Measurements from ENCODE around the gene TNFSF13B. TPM values are rescaled to one million over a fixed set of nuclear protein-coding genes. Genes with fewer than 3 reads are reported as not detected.

The TNFSF13B gene
- total and polyA plus RNA-seq, 2 donors (not counting 3 experiments of a cell fraction or from before 2014, with no cell fraction given) = 0.18 to 1.2 TPM

DNA sequence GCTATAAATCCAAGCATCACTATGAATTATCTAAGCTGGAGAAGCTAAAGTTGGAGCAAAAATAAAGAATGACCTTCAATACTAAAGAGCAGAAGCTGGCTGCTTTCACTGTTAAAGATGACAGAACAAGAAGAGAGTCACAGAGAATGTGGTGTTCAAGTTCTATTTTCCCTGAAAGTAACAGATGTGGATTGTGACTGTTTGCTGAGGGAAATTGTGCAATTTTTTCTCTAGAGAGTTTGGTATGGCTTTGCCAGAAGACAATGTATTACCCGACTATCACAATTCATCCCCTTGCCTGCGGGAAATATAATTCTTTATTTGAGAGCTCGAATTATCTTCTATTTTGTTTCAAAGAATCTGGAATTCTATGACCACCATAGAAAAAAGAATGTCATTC is 83.1 kb downstream of the TNFSF13B start:
- CTCF ChIA-PET = no interaction called here
- dilution Hi-C loops (cut with MboI; ENCODE audit: extremely low pct_ligation_motif_present, low sequenced_read_pairs) = no loop called here
- no TSS peak for BruUV-seq (replicated peaks)

DNA sequence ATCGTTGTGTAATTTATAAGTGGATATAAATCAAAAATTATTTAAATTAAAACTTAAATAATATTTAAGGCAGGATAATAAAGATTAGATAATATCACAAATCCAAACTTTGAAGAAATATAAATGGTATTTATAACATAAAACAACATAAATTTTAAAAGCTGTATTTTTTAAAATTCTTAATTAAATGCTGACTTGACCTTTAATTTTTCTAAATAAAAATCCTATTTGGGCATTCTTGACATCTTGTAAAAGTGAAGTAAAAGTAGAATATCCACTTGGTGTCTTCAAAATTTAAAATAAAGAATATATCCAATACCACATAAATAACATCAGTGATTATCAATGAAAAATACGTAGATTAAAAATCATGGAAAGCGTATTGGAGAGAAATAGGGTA is 87.7 kb downstream of the TNFSF13B start:
- H3K4me1 ChIP-seq (ENCODE audit: control insufficient read depth, extremely low read depth, insufficient read depth, low read length) = no peaks in the 10 kb centered on the region
- H2AFZ ChIP-seq (ENCODE audit: low read depth, low read length) = no peak overlapping the region
- TF ChIP-seq, protein P1, sequence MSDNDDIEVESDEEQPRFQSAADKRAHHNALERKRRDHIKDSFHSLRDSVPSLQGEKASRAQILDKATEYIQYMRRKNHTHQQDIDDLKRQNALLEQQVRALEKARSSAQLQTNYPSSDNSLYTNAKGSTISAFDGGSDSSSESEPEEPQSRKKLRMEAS (IDR thresholded peaks at IDR 0.05; ENCODE audit: insufficient read depth, insufficient read length) = no peak
- TF ChIP-seq POLR2A (IDR thresholded peaks at IDR 0.05; ENCODE audit: low read depth, low read length) = no peak
- no peak for TF ChIP-seq CTCF (IDR thresholded peaks at IDR 0.05; ENCODE audit: extremely low read depth in 1 of 2, insufficient read depth in 1 of 2, low read depth in 1 of 2, low read length in 2 of 2)
- TF ChIP-seq JUN (IDR thresholded peaks at IDR 0.05; ENCODE audit: borderline replicate concordance, insufficient read depth, insufficient read length, low read depth) = no peak
- no peak for TF ChIP-seq MYC (IDR thresholded peaks at IDR 0.05; ENCODE audit: low read depth, low read length)
- no peak for TF ChIP-seq GATA2 (IDR thresholded peaks at IDR 0.05; ENCODE audit: insufficient read depth, insufficient read length, low read depth, low read length)
- no peak for TF ChIP-seq FOS (IDR thresholded peaks at IDR 0.05; ENCODE audit: borderline replicate concordance, insufficient read depth, low read length)
- no peak for TF ChIP-seq EZH2 (IDR thresholded peaks at IDR 0.05; ENCODE audit: borderline replicate concordance, low read depth, low read length, severe bottlenecking)
- TF ChIP-seq POLR2AphosphoS5 (IDR thresholded peaks at IDR 0.05; ENCODE audit: insufficient read depth, low read depth, low read length) = no peak
- FAIRE-seq = no peak
- H3K4me3 ChIP-seq (replicated peaks in 1 of 3; ENCODE audit: insufficient read depth in 1 of 3, low read depth in 1 of 3, low read length in 3 of 3) = no peak overlapping the region
- no TSS peak for BruUV-seq (replicated peaks)
- H4K20me1 ChIP-seq (replicated peaks; ENCODE audit: control insufficient read depth, extremely low read depth, insufficient read depth, low read length) = no peaks in the 10 kb centered on the region
- no peaks in the 10 kb centered on the region for H3K9me3 ChIP-seq (replicated peaks; ENCODE audit: control insufficient read depth, insufficient read depth, low read length)
- no peaks in the 10 kb centered on the region for H3K79me2 ChIP-seq (ENCODE audit: control insufficient read depth, insufficient read depth, low read length)
- no peak overlapping the region for H3K27ac ChIP-seq (ENCODE audit: insufficient read depth, low read depth, low read length)
- no peaks in the 10 kb centered on the region for H3K27me3 ChIP-seq (ENCODE audit: control insufficient read depth in 2 of 2, insufficient read depth in 2 of 2, low read length in 2 of 2)
- no peak for DNase-seq (ENCODE audit: low read depth, low spot score)
- intact Hi-C loops (cut with micrococcal nuclease) (no loop called here), dilution Hi-C loops (cut with MboI; ENCODE audit: extremely low pct_ligation_motif_present, low sequenced_read_pairs) (no loop called here)
- no peak overlapping the region for H3K9ac ChIP-seq (replicated peaks; ENCODE audit: extremely low read depth, insufficient read depth, low read length)
- H3K9me1 ChIP-seq (replicated peaks; ENCODE audit: control insufficient read depth, extremely low read depth, insufficient read depth, low read length) = no peaks in the 10 kb centered on the region
- no peaks in the 10 kb centered on the region for H3K36me3 ChIP-seq (ENCODE audit: control insufficient read depth in 2 of 2, extremely low read depth in 1 of 2, insufficient read depth in 2 of 2, low read length in 2 of 2)
- ChIA-PET CTCF (no interaction called here), POLR2A (no interaction called here)
- H3K4me2 ChIP-seq (ENCODE audit: insufficient read depth, low read length) = no peak overlapping the region

More for the DNA sequence above, 83.1 kb downstream of the TNFSF13B start:
- Histone ChIP-seq H3K9me1 (replicated peaks; ENCODE audit: control insufficient read depth, extremely low read depth, insufficient read depth, low read length) (no peaks in the 10 kb centered on the region), H3K9me3 (replicated peaks; ENCODE audit: control insufficient read depth, insufficient read depth, low read length) (no peaks in the 10 kb centered on the region), H3K27ac (ENCODE audit: insufficient read depth, low read depth, low read length) (no peak overlapping the region), H3K27me3 (ENCODE audit: control insufficient read depth in 2 of 2, insufficient read depth in 2 of 2, low read length in 2 of 2) (no peaks in the 10 kb centered on the region), H3K4me2 (ENCODE audit: insufficient read depth, low read length) (no peak overlapping the region), H3K9ac (replicated peaks; ENCODE audit: extremely low read depth, insufficient read depth, low read length) (no peak overlapping the region), H4K20me1 (replicated peaks; ENCODE audit: control insufficient read depth, extremely low read depth, insufficient read depth, low read length) (no peaks in the 10 kb centered on the region), H3K79me2 (ENCODE audit: control insufficient read depth, insufficient read depth, low read length) (no peaks in the 10 kb centered on the region), H3K4me1 (ENCODE audit: control insufficient read depth, extremely low read depth, insufficient read depth, low read length) (no peaks in the 10 kb centered on the region), H3K4me3 (replicated peaks in 1 of 3; ENCODE audit: insufficient read depth in 1 of 3, low read depth in 1 of 3, low read length in 3 of 3) (no peak overlapping the region), H3K36me3 (ENCODE audit: control insufficient read depth in 2 of 2, extremely low read depth in 1 of 2, insufficient read depth in 2 of 2, low read length in 2 of 2) (no peaks in the 10 kb centered on the region), H2AFZ (ENCODE audit: low read depth, low read length) (no peak overlapping the region)
- POLR2A ChIA-PET = no interaction called here
- intact Hi-C loops (cut with micrococcal nuclease) = no loop called here
- DNase-seq (ENCODE audit: low read depth, low spot score) (no peak), FAIRE-seq (no peak)
- TF ChIP-seq MYC (IDR thresholded peaks at IDR 0.05; ENCODE audit: low read depth, low read length) (no peak), GATA2 (IDR thresholded peaks at IDR 0.05; ENCODE audit: insufficient read depth, insufficient read length, low read depth, low read length) (no peak), JUN (IDR thresholded peaks at IDR 0.05; ENCODE audit: borderline replicate concordance, insufficient read depth, insufficient read length, low read depth) (no peak), POLR2AphosphoS5 (IDR thresholded peaks at IDR 0.05; ENCODE audit: insufficient read depth, low read depth, low read length) (no peak)
